IPS DF 6.9 (cell line): ENCODE measurements around the gene NBPF12.
"Not testable (repeated sequence)": the region's sequence is repeated elsewhere in the genome, so short reads cannot be mapped to it uniquely, and the experiment has no call there.

ENCODE experiments used
- DNase-seq: peaks from one replicate; pipeline ENCODE4 v3.0.0-alpha.2; 2013; ENCODE audit warnings: low read depth, low spot score
- H3K27ac ChIP-seq: one replicate; pipeline ENCODE4 v1.5.1; 2013; ENCODE audit warnings: low read length, control low read depth
- H3K27me3 ChIP-seq: 2 replicates; pipeline ENCODE4 v1.6.1; 2013; ENCODE audit warnings: mild to moderate bottlenecking, low read length; ENCODE audit not compliant: control insufficient read depth, insufficient read depth
- H3K36me3 ChIP-seq: 2 replicates; pipeline ENCODE4 v1.6.1; 2013; ENCODE audit warnings: low read length; ENCODE audit not compliant: control insufficient read depth, insufficient read depth
- H3K4me1 ChIP-seq: 2 replicates; pipeline ENCODE4 v1.6.1; 2013; ENCODE audit warnings: low read length; ENCODE audit not compliant: control insufficient read depth, insufficient read depth
- H3K4me3 ChIP-seq: 2 replicates; pipeline ENCODE4 v1.5.1; 2013; ENCODE audit warnings: mild to moderate bottlenecking, low read length
- H3K9me3 ChIP-seq: 2 replicates; pipeline ENCODE4 v1.6.1; 2013; ENCODE audit warnings: low read length, inconsistent platforms; ENCODE audit not compliant: control insufficient read depth, insufficient read depth
- WGBS: extraction: QIAGEN DNeasy Blood & Tissue Kit; methylation state at CpG from one replicate; pipeline ENCODE4 v1.1.7; 2013; ENCODE audit warnings: mixed read lengths, missing lambda C conversion rate; ENCODE audit not compliant: insufficient read length, insufficient coverage; 5-methylcytosine and 5-hydroxymethylcytosine counted together

Gene NBPF12

DNA sequence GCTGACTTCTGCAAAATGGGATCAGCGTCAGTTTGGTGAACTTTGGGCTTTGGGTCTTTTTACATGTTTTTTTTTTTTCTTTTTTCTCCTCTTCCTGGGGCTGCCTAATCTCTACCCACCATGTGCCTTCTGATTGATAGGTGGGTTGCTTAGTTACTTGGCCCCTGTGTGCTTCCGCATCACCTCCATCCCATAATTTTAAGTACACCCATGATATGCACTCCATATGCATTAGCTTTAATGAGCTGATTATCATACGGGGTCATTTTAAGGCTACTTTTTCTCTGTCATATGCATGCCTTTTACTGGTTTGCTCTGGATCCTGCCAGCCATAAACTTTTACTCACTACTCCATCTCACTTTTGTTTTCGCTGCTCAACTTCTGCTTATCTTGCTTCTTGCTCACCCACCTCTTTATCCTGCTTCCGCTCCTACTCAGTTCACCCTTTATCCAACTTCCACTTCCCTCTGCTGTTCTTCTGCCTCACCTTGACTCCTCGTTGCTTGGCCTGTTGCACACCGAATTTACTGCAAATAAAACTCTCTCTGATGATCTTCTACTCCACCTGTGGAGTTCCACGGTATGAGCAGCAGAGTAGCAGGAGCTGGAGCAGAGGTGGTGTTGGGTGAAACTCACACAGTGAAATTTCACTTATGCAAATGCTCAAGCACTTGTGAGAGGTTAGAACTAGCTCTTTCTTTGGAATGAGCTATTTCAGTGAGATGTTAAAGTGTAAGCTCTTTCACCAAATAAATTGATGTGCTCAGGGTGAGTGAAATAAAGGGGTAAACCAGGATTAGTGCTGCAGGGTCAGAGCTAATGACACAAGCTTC lies 3.5 kb upstream of the NBPF12 start:
- H3K4me3 ChIP-seq, H3K4me1 ChIP-seq, H3K27ac ChIP-seq, DNase-seq, H3K36me3 ChIP-seq, H3K27me3 ChIP-seq, H3K9me3 ChIP-seq: not testable (repeated sequence)
- no CpG with 5 or more reads among the region's 8 CpGs for WGBS

DNA sequence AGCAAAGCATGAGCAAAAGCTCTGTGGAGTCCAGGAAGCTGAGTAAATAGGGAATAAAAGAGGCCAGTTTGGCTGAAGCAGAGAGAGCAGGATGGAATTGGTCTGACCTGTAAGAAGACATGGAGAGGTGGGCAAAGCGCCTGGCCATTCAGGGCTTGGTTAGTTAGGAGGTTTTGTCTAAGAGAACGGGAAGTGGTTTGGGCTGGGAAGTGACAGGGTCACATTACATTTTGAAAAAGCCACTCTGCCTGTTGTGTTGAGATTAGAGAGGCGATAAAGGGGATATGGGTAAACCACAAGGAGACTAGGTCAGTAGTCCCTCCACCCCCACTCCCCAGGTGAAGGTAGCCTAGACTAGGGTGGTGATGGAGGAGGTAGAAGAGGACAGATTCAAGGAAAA lies 662 bp upstream of the NBPF12 start:
- no CpG with 5 or more reads among the region's 3 CpGs for WGBS
- H3K27me3 ChIP-seq, H3K4me3 ChIP-seq: not testable (repeated sequence)

GRCh38 chr1:146938927-146939786 lies 1.0 kb downstream of the NBPF12 start:
- not testable (repeated sequence) for H3K27ac ChIP-seq, H3K9me3 ChIP-seq, DNase-seq, H3K36me3 ChIP-seq, H3K4me1 ChIP-seq, H3K27me3 ChIP-seq
- H3K4me3 ChIP-seq = peak overlapping the region; percentile 84
- no CpG with 5 or more reads among the region's 55 CpGs for WGBS

More for the DNA sequence above, 662 bp upstream of the NBPF12 start:
- DNase-seq, H3K9me3 ChIP-seq, H3K4me1 ChIP-seq, H3K27ac ChIP-seq, H3K36me3 ChIP-seq: not testable (repeated sequence)

- H3K36me3 ChIP-seq, H3K4me1 ChIP-seq, H3K4me3 ChIP-seq, H3K27me3 ChIP-seq, H3K9me3 ChIP-seq, DNase-seq, H3K27ac ChIP-seq: not testable (repeated sequence)
- WGBS = no CpG with 5 or more reads among the region's 7 CpGs
Measured at GRCh38 chr1:146940293-146940692, 2.2 kb downstream of the NBPF12 start.

- WGBS = no CpG with 5 or more reads among the region's 6 CpGs
Measured at GRCh38 chr1:146943342-146943886, 5.3 kb downstream of the NBPF12 start.

GRCh38 chr1:146948127-146948526 lies 10.0 kb downstream of the NBPF12 start:
- H3K27ac ChIP-seq, H3K36me3 ChIP-seq, H3K4me3 ChIP-seq, H3K9me3 ChIP-seq, DNase-seq, H3K27me3 ChIP-seq, H3K4me1 ChIP-seq: not testable (repeated sequence)
- no CpG with 5 or more reads among the region's 4 CpGs for WGBS

More at GRCh38 chr1:146943342-146943886, 5.3 kb downstream of the NBPF12 start:
- not testable (repeated sequence) for H3K9me3 ChIP-seq, H3K27me3 ChIP-seq, H3K4me3 ChIP-seq, H3K36me3 ChIP-seq, H3K4me1 ChIP-seq, H3K27ac ChIP-seq, DNase-seq

GRCh38 chr1:146964340-146964739 lies 26.2 kb downstream of the NBPF12 start:
- WGBS = no CpG with 5 or more reads among the region's 2 CpGs
- not testable (repeated sequence) for H3K27ac ChIP-seq, H3K4me1 ChIP-seq, H3K4me3 ChIP-seq, H3K9me3 ChIP-seq, DNase-seq, H3K36me3 ChIP-seq, H3K27me3 ChIP-seq

DNA sequence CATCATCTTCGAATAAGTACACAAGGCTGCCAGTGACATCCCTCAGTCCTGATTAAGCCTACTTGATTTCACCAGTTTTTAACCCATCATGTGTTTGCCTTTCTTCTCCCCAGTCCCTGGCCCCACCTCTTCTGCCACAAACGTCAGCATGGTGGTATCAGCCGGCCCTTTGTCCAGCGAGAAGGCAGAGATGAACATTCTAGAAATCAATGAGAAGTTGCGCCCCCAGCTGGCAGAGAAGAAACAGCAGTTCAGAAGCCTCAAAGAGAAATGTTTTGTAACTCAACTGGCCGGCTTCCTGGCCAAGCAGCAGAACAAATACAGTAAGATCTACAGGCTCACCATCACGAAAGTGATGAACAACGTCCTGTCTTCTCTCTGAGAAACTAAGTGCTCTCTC lies 28.2 kb downstream of the NBPF12 start:
- not testable (repeated sequence) for DNase-seq, H3K9me3 ChIP-seq, H3K4me1 ChIP-seq

DNA sequence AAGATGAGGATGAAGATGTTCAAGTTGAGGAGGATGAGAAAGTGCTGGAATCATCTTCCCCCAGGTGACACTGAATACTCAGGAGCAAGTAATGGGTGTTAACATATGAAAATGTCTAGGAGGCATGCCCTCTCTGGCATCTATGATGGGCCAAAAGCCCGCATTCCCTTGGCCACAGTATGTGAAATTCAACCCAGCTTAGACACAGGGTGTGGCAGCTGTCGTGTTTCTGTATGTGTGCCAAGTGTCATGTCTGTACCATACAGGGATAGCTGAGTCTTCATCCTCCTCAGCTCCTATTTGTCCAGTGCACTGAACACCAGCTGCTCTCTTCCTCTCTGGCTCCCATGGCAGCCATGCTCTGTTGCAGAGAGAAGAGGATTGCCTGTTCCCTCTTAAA lies 32.5 kb downstream of the NBPF12 start:
- no CpG with 5 or more reads among the region's 2 CpGs for WGBS
- not testable (repeated sequence) for H3K9me3 ChIP-seq, DNase-seq

More for the DNA sequence above, 28.2 kb downstream of the NBPF12 start:
- not testable (repeated sequence) for H3K27ac ChIP-seq, H3K36me3 ChIP-seq, H3K27me3 ChIP-seq, H3K4me3 ChIP-seq
- no CpG with 5 or more reads among the region's 8 CpGs for WGBS

DNA sequence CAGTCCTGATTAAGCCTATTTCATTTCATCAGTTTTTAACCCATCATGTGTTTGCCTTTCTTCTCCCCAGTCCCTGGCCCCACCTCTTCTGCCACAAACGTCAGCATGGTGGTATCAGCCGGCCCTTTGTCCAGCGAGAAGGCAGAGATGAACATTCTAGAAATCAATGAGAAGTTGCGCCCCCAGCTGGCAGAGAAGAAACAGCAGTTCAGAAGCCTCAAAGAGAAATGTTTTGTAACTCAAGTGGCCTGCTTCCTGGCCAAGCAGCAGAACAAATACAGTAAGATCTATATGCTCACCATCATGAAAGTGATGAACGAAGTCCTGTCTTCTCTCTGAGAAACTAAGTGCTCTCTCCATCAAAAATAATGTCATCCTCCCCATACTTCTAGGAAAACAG lies 34.6 kb downstream of the NBPF12 start:
- H3K9me3 ChIP-seq, H3K27me3 ChIP-seq, H3K4me1 ChIP-seq, H3K4me3 ChIP-seq, H3K27ac ChIP-seq, DNase-seq, H3K36me3 ChIP-seq: not testable (repeated sequence)
- no CpG with 5 or more reads among the region's 5 CpGs for WGBS

More for the DNA sequence above, 32.5 kb downstream of the NBPF12 start:
- H3K27ac ChIP-seq, H3K4me1 ChIP-seq, H3K27me3 ChIP-seq, H3K4me3 ChIP-seq, H3K36me3 ChIP-seq: not testable (repeated sequence)
